ENCODE results near the gene NEXN. TPM values are rescaled to one million over a fixed set of nuclear protein-coding genes. Genes with fewer than 3 reads are reported as not detected.

The NEXN gene
- polyA plus RNA-seq, 1 experiment = 7.8 TPM

DNA sequence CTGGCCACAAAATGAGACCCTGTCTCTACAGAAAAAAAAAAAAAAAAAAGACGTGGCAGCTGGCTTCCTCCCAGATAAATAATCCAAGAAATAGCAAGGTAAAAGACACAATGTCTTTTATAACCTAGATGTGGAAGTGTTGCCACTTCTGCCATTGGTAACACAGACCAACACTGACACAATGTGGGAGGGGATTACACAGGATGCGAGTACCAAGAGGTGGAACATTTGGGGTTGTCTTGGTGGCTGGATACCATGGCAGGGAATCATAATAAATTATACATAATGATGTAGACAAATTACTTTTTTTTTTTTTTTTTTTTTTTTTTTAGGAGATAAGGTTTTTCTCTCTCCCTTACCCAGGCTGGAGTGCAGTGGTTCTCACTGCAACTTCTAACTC, 6.0 kb upstream of the NEXN start:
- DNase-seq (ENCODE audit: low read depth) = no peak
- CTCF ChIA-PET = no interaction called here
- TF ChIP-seq CTCF (IDR thresholded peaks at IDR 0.05; ENCODE audit: insufficient read depth, low read depth, low read length) = no peak
- Histone ChIP-seq H3K27me3 (ENCODE audit: control insufficient read depth, insufficient read depth, low read length) (no peaks in the 10 kb centered on the region), H3K4me3 (ENCODE audit: low read depth, low read length) (no peak overlapping the region), H3K36me3 (ENCODE audit: control insufficient read depth, insufficient read depth, low read length) (no peaks in the 10 kb centered on the region)
- POLR2A ChIA-PET = no interaction called here

- DNase-seq (ENCODE audit: low read depth) = peak; percentile 19
- no peak for TF ChIP-seq CTCF (IDR thresholded peaks at IDR 0.05; ENCODE audit: insufficient read depth, low read depth, low read length)
- H3K27me3 ChIP-seq (ENCODE audit: control insufficient read depth, insufficient read depth, low read length) = no peaks in the 10 kb centered on the region
- peaks cover 1% of the 10 kb centered on the region; the same call in 1 of the 2 replicates for H3K36me3 ChIP-seq (ENCODE audit: control insufficient read depth, insufficient read depth, low read length)
- POLR2A ChIA-PET = no interaction called here
- CTCF ChIA-PET = interaction anchor here (1.4 kb wide), 1 partner anchor 233 kb away, joined by 3 read pairs; no protein-coding TSS in a partner anchor
- peak overlapping the region; percentile 77 for H3K4me3 ChIP-seq (ENCODE audit: low read depth, low read length)
Observed at GRCh38 chr1:77888781-77889642, 588 bp downstream of the NEXN start.

- peak; percentile 44 for DNase-seq (ENCODE audit: low read depth)
- Histone ChIP-seq H3K27me3 (ENCODE audit: control insufficient read depth, insufficient read depth, low read length) (no peaks in the 10 kb centered on the region), H3K36me3 (ENCODE audit: control insufficient read depth, insufficient read depth, low read length) (peaks cover 1% of the 10 kb centered on the region; the same call in 1 of the 2 replicates), H3K4me3 (ENCODE audit: low read depth, low read length) (peak overlapping the region; percentile 77)
- no peak for TF ChIP-seq CTCF (IDR thresholded peaks at IDR 0.05; ENCODE audit: insufficient read depth, low read depth, low read length)
- ChIA-PET CTCF (no interaction called here), POLR2A (no interaction called here)
Observed at GRCh38 chr1:77889671-77890070, 1.2 kb downstream of the NEXN start.

DNA sequence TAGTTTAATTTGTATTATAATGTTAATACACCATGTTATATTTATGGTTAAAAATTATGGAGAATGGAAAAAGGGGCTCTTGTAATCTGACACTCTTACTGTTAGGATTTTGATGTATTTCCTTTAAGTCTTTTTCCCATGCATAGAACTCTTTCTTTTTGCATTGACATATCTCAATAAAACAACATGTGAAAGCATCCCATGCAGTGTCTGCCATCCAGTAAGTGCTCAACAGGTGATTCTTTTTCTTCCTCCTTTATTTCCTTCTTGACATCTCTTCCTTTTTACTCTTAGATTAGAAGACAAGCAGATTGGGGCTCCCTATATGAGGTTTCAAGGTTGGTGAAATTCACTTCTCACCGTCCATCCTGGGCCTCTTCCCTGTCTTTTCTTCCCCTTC, 2.8 kb downstream of the NEXN start:
- no peak for DNase-seq (ENCODE audit: low read depth)
- POLR2A ChIA-PET = no interaction called here
- TF ChIP-seq CTCF (IDR thresholded peaks at IDR 0.05; ENCODE audit: insufficient read depth, low read depth, low read length) = no peak
- Histone ChIP-seq H3K36me3 (ENCODE audit: control insufficient read depth, insufficient read depth, low read length) (peaks cover 1% of the 10 kb centered on the region; the same call in 1 of the 2 replicates), H3K4me3 (ENCODE audit: low read depth, low read length) (no peak overlapping the region), H3K27me3 (ENCODE audit: control insufficient read depth, insufficient read depth, low read length) (no peaks in the 10 kb centered on the region)
- CTCF ChIA-PET = interaction anchor here (0.6 kb wide), 1 partner anchor 218 kb away, joined by 3 read pairs; no protein-coding TSS in a partner anchor

DNA sequence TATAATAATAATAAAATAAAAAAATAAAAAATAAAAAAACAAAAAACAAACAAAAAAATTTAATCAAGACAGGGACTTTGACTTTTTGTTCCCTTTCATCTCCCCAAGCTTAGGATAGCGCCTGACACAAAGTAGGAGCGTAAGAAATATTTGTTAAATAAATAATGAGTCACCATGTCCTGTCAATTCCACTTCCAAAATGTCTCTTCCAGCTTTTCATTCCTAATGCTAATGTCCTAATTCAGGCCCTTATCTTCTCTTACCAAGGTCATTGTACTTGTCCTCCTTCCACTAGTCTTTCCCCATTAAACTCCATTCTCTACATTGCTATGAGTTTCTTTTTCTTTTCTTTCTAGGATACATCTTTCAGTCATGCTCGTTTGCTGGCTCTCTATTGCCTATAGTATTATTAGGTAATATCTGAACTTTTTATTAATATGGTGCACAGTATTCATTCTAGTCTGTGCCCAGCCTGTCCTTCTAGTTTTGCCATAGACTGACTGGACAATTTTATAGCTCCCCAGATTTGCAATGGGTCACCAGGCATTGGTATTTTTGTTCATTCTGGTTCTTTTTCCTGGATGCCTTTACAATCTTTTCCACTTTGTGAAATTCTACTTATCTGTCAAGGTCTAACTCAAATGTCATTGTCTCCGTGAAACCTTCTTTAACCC, 11.4 kb downstream of the NEXN start:
- TF ChIP-seq CTCF (IDR thresholded peaks at IDR 0.05; ENCODE audit: insufficient read depth, low read depth, low read length) = no peak
- ChIA-PET POLR2A (no interaction called here), CTCF (interaction anchor here (0.9 to 1.4 kb wide), 5 partner anchors 16 to 323 kb away, joined by 3 to 10 read pairs (median 5); no protein-coding TSS in a partner anchor)
- DNase-seq (ENCODE audit: low read depth) = no peak
- Histone ChIP-seq H3K36me3 (ENCODE audit: control insufficient read depth, insufficient read depth, low read length) (no peaks in the 10 kb centered on the region), H3K4me3 (ENCODE audit: low read depth, low read length) (no peak overlapping the region), H3K27me3 (ENCODE audit: control insufficient read depth, insufficient read depth, low read length) (no peaks in the 10 kb centered on the region)
